PFSK-1 (cell line): ENCODE data around the gene COL13A1.

Experiments
- POLR2AphosphoS5 ChIP-seq: IDR thresholded peaks from 2 replicates; pipeline ENCODE4 v1.6.1; 2012; ENCODE audit warnings: low read depth, mild to moderate bottlenecking, control low read depth, low read length, moderate library complexity
- REST ChIP-seq, 2 experiments: IDR thresholded peaks; 2 replicates each; pipeline versions ENCODE4 v1.6.1 to v1.8.0; 2011 to 2012; ENCODE audit warnings: low read depth in 2 of 2, low read length in 2 of 2, control low read depth in 1 of 2, inconsistent platforms in 1 of 2, mild to moderate bottlenecking in 1 of 2, moderate library complexity in 1 of 2; ENCODE audit not compliant: insufficient read depth in 1 of 2
- SIN3A ChIP-seq: IDR thresholded peaks from 2 replicates; pipeline ENCODE4 v1.6.1; 2012; ENCODE audit warnings: mild to moderate bottlenecking, low read length, moderate library complexity, borderline replicate concordance; ENCODE audit not compliant: insufficient read depth
- TAF1 ChIP-seq: IDR thresholded peaks from 2 replicates; pipeline ENCODE4 v1.6.1; 2012; ENCODE audit warnings: low read length, control low read depth, borderline replicate concordance; ENCODE audit not compliant: insufficient read depth

GRCh38 chr10:69815104-69815503 lies 13.4 kb downstream of the COL13A1 start:
- TF ChIP-seq REST (IDR thresholded peaks at IDR 0.05; ENCODE audit: insufficient read depth in 1 of 2, low read depth in 2 of 2, low read length in 2 of 2): no peak
- no peak for TF ChIP-seq POLR2AphosphoS5
- TF ChIP-seq TAF1: no peak
- TF ChIP-seq SIN3A: no peak
